ENCODE results near the gene ZDHHC12.

DNA sequence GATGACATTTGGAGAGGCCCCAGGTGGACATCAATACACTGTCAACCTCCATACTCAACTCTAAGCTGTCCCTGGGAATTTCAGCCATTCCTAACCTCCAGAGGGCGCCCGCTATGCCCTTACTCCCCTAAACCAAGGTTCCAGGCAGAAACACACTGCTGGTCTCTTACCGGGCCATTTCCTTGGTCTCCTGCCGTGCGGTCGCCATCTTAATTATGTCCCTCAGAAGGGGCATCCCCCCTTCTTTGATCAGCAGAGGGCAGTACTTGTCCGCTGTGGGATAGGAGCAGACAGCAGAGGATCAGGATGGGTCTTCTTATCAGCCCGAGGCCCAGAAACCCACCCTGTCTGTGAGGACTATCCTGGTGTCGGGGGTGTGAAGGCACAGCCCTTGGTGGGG lies 9.3 kb upstream of the ZDHHC12 start:
- TF ChIP-seq CSDC2 (CRISPR knock-in tag; IDR thresholded peaks at IDR 0.05) (no peak), GLIS3 (CRISPR knock-in tag; IDR thresholded peaks at IDR 0.05) (no peak), RARB (CRISPR knock-in tag; IDR thresholded peaks at IDR 0.05) (no peak), ZNF8 (CRISPR knock-in tag; IDR thresholded peaks at IDR 0.05) (no peak), OSR1 (CRISPR knock-in tag; IDR thresholded peaks at IDR 0.05) (no peak), ZFP3 (CRISPR knock-in tag; IDR thresholded peaks at IDR 0.05) (no peak), ZFP30 (CRISPR knock-in tag; IDR thresholded peaks at IDR 0.05) (no peak), ARNTL (CRISPR knock-in tag; IDR thresholded peaks at IDR 0.05; ENCODE audit: borderline replicate concordance, low read depth) (no peak), ZNF565 (CRISPR knock-in tag; conservative IDR thresholded peaks at IDR 0.05; ENCODE audit: low read depth) (no peak), SNAI2 (CRISPR knock-in tag; IDR thresholded peaks at IDR 0.05) (no peak), ESRRG (CRISPR knock-in tag; IDR thresholded peaks at IDR 0.05) (no peak)
- TF ChIP-seq, protein P1, sequence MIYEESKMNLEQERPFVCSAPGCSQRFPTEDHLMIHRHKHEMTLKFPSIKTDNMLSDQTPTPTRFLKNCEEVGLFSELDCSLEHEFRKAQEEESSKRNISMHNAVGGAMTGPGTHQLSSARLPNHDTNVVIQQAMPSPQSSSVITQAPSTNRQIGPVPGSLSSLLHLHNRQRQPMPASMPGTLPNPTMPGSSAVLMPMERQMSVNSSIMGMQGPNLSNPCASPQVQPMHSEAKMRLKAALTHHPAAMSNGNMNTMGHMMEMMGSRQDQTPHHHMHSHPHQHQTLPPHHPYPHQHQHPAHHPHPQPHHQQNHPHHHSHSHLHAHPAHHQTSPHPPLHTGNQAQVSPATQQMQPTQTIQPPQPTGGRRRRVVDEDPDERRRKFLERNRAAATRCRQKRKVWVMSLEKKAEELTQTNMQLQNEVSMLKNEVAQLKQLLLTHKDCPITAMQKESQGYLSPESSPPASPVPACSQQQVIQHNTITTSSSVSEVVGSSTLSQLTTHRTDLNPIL (CRISPR knock-in tag; IDR thresholded peaks at IDR 0.05; ENCODE audit: low read depth), result no peak
- TF ChIP-seq, protein P2, sequence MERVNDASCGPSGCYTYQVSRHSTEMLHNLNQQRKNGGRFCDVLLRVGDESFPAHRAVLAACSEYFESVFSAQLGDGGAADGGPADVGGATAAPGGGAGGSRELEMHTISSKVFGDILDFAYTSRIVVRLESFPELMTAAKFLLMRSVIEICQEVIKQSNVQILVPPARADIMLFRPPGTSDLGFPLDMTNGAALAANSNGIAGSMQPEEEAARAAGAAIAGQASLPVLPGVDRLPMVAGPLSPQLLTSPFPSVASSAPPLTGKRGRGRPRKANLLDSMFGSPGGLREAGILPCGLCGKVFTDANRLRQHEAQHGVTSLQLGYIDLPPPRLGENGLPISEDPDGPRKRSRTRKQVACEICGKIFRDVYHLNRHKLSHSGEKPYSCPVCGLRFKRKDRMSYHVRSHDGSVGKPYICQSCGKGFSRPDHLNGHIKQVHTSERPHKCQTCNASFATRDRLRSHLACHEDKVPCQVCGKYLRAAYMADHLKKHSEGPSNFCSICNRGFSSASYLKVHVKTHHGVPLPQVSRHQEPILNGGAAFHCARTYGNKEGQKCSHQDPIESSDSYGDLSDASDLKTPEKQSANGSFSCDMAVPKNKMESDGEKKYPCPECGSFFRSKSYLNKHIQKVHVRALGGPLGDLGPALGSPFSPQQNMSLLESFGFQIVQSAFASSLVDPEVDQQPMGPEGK (CRISPR knock-in tag; IDR thresholded peaks at IDR 0.05; ENCODE audit: borderline replicate concordance), result no peak
- TF ChIP-seq, protein P3, sequence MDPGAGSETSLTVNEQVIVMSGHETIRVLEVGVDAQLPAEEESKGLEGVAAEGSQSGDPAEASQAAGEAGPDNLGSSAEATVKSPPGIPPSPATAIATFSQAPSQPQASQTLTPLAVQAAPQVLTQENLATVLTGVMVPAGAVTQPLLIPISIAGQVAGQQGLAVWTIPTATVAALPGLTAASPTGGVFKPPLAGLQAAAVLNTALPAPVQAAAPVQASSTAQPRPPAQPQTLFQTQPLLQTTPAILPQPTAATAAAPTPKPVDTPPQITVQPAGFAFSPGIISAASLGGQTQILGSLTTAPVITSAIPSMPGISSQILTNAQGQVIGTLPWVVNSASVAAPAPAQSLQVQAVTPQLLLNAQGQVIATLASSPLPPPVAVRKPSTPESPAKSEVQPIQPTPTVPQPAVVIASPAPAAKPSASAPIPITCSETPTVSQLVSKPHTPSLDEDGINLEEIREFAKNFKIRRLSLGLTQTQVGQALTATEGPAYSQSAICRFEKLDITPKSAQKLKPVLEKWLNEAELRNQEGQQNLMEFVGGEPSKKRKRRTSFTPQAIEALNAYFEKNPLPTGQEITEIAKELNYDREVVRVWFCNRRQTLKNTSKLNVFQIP (CRISPR knock-in tag; IDR thresholded peaks at IDR 0.05; ENCODE audit: borderline replicate concordance, low read depth), result no peak

All from SK-N-SH treated with all-trans-retinoic acid at 6 μM for 48 hours (cell line).